ENCODE data around the gene SMARCD3.

DNA sequence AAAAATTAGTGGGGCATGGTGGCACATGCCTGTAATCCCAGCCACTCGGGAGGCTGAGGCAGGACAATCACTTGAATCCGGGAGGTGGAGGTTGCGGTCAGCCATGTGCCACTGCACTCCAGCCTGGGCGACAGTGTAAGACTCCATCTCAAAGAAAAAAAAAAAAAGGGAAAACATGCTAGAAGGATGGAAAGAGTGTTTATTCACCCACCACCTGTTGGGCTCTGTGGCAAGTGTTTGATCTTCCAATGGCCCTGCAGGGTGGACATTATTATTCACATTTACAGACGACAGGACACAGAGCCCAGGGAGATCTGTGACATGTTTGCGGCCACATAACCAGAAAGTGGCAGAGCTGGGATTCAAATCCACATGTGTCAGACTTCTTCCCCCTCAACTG, 33.2 kb upstream of the SMARCD3 start:
- TF ChIP-seq SPI1 (IDR thresholded peaks at IDR 0.05; ENCODE audit: borderline replicate concordance, low read depth), result no peak
- TF ChIP-seq, protein P1, sequence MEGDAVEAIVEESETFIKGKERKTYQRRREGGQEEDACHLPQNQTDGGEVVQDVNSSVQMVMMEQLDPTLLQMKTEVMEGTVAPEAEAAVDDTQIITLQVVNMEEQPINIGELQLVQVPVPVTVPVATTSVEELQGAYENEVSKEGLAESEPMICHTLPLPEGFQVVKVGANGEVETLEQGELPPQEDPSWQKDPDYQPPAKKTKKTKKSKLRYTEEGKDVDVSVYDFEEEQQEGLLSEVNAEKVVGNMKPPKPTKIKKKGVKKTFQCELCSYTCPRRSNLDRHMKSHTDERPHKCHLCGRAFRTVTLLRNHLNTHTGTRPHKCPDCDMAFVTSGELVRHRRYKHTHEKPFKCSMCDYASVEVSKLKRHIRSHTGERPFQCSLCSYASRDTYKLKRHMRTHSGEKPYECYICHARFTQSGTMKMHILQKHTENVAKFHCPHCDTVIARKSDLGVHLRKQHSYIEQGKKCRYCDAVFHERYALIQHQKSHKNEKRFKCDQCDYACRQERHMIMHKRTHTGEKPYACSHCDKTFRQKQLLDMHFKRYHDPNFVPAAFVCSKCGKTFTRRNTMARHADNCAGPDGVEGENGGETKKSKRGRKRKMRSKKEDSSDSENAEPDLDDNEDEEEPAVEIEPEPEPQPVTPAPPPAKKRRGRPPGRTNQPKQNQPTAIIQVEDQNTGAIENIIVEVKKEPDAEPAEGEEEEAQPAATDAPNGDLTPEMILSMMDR (IDR thresholded peaks at IDR 0.05; ENCODE audit: insufficient read depth, low read length), result no peak
- no peak for TF ChIP-seq GABPA (IDR thresholded peaks at IDR 0.05; ENCODE audit: low read depth)
- TF ChIP-seq, protein P2, sequence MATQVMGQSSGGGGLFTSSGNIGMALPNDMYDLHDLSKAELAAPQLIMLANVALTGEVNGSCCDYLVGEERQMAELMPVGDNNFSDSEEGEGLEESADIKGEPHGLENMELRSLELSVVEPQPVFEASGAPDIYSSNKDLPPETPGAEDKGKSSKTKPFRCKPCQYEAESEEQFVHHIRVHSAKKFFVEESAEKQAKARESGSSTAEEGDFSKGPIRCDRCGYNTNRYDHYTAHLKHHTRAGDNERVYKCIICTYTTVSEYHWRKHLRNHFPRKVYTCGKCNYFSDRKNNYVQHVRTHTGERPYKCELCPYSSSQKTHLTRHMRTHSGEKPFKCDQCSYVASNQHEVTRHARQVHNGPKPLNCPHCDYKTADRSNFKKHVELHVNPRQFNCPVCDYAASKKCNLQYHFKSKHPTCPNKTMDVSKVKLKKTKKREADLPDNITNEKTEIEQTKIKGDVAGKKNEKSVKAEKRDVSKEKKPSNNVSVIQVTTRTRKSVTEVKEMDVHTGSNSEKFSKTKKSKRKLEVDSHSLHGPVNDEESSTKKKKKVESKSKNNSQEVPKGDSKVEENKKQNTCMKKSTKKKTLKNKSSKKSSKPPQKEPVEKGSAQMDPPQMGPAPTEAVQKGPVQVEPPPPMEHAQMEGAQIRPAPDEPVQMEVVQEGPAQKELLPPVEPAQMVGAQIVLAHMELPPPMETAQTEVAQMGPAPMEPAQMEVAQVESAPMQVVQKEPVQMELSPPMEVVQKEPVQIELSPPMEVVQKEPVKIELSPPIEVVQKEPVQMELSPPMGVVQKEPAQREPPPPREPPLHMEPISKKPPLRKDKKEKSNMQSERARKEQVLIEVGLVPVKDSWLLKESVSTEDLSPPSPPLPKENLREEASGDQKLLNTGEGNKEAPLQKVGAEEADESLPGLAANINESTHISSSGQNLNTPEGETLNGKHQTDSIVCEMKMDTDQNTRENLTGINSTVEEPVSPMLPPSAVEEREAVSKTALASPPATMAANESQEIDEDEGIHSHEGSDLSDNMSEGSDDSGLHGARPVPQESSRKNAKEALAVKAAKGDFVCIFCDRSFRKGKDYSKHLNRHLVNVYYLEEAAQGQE (IDR thresholded peaks at IDR 0.05; ENCODE audit: insufficient replicate concordance, low read depth), result no peak
